Measurements from ENCODE around the gene CACNA1C. TPM values are rescaled to one million over a fixed set of nuclear protein-coding genes. Genes with fewer than 3 reads are reported as not detected.

Gene CACNA1C
- total RNA-seq, 2 donors from 2014 or later, result 70.0 to 127 TPM

- peaks cover 42 to 77% of the 10 kb centered on the region in 2 donors for H3K4me1 ChIP-seq (ENCODE audit: control insufficient read depth in 1 of 2, low read depth in 2 of 2)
- no peak overlapping the region for H3K4me3 ChIP-seq
- H3K27ac ChIP-seq, result peak overlapping the region; percentile 72 to 96
Observed at GRCh38 chr12:2332236-2332635, 279.4 kb downstream of the CACNA1C start.

GRCh38 chr12:2332947-2333346, 280.2 kb downstream of the CACNA1C start:
- DNase-seq (ENCODE audit: low spot score) (no peak), ATAC-seq (ENCODE audit: insufficient number of reproducible peaks, low FRiP score, low read depth) (peak; percentile 48)
- Histone ChIP-seq H3K27ac (peak overlapping the region; percentile 72 to 96), H3K36me3 (no peaks in the 10 kb centered on the region), H3K9me3 (no peaks in the 10 kb centered on the region), H3K4me3 (no peak overlapping the region), H3K27me3 (replicated peaks; ENCODE audit: insufficient read depth) (no peaks in the 10 kb centered on the region), H3K4me1 (ENCODE audit: control insufficient read depth in 1 of 2, low read depth in 2 of 2) (peaks cover 49 to 84% of the 10 kb centered on the region in 2 donors)
- no peak for TF ChIP-seq CTCF (IDR thresholded peaks at IDR 0.05)

More at GRCh38 chr12:2332236-2332635, 279.4 kb downstream of the CACNA1C start:
- ATAC-seq (ENCODE audit: insufficient number of reproducible peaks, low FRiP score, low read depth) (no peak), DNase-seq (ENCODE audit: low spot score) (no peak)
- Histone ChIP-seq H3K27me3 (replicated peaks; ENCODE audit: insufficient read depth) (no peaks in the 10 kb centered on the region), H3K36me3 (no peaks in the 10 kb centered on the region), H3K9me3 (no peaks in the 10 kb centered on the region)
- no peak for TF ChIP-seq CTCF (IDR thresholded peaks at IDR 0.05)

GRCh38 chr12:2333491-2334195, 280.9 kb downstream of the CACNA1C start:
- no peak for TF ChIP-seq CTCF (IDR thresholded peaks at IDR 0.05)
- Histone ChIP-seq H3K9me3 (no peaks in the 10 kb centered on the region), H3K4me1 (ENCODE audit: control insufficient read depth in 1 of 2, low read depth in 2 of 2) (peaks cover 54 to 91% of the 10 kb centered on the region in 2 donors), H3K36me3 (no peaks in the 10 kb centered on the region), H3K27ac (peak overlapping the region; percentile 72 to 96), H3K27me3 (replicated peaks; ENCODE audit: insufficient read depth) (no peaks in the 10 kb centered on the region), H3K4me3 (no peak overlapping the region)
- ATAC-seq (ENCODE audit: insufficient number of reproducible peaks, low FRiP score, low read depth) (no peak), DNase-seq (ENCODE audit: low spot score) (no peak)

- no peak for ATAC-seq (ENCODE audit: insufficient number of reproducible peaks, low FRiP score, low read depth)
- Histone ChIP-seq H3K27me3 (replicated peaks; ENCODE audit: insufficient read depth) (no peaks in the 10 kb centered on the region), H3K9me3 (no peaks in the 10 kb centered on the region), H3K4me3 (no peak overlapping the region), H3K27ac (peak overlapping the region; percentile 72 to 96), H3K36me3 (no peaks in the 10 kb centered on the region), H3K4me1 (ENCODE audit: control insufficient read depth in 1 of 2, low read depth in 2 of 2) (peaks cover 59 to 97% of the 10 kb centered on the region in 2 donors)
- no peak for DNase-seq (ENCODE audit: low spot score)
- no peak for TF ChIP-seq CTCF (IDR thresholded peaks at IDR 0.05)
Observed at GRCh38 chr12:2334271-2334670, 281.5 kb downstream of the CACNA1C start.

- peaks cover 59 to 97% of the 10 kb centered on the region in 2 donors for H3K4me1 ChIP-seq (ENCODE audit: control insufficient read depth in 1 of 2, low read depth in 2 of 2)
- no peaks in the 10 kb centered on the region for H3K27me3 ChIP-seq (replicated peaks; ENCODE audit: insufficient read depth)
- no peaks in the 10 kb centered on the region for H3K36me3 ChIP-seq
- H3K4me3 ChIP-seq, result no peak overlapping the region
- ATAC-seq (ENCODE audit: insufficient number of reproducible peaks, low FRiP score, low read depth) (no peak), DNase-seq (ENCODE audit: low spot score) (no peak)
- no peaks in the 10 kb centered on the region for H3K9me3 ChIP-seq
- no peak for TF ChIP-seq CTCF (IDR thresholded peaks at IDR 0.05)
- H3K27ac ChIP-seq, result peak overlapping the region; percentile 95 to 96
Observed at GRCh38 chr12:2334689-2335088, 281.9 kb downstream of the CACNA1C start.

Measured in thoracic aorta (tissue), 2 donors.